Psoas muscle (tissue), 8 donors: Measurements from ENCODE around the gene IPP. TPM values are rescaled to one million over a fixed set of nuclear protein-coding genes. Genes with fewer than 3 reads are reported as not detected.
"Not testable (repeated sequence)": the region's sequence is repeated elsewhere in the genome, so short reads cannot be mapped to it uniquely, and the experiment has no call there.

ENCODE experiments used
- ATAC-seq, 4 donors: fragments of 200-7000 bp; cut with Tn5 transposase; one replicate each; pipeline ENCODE4 v1.9.1; 2020; ENCODE audit warnings: moderate library complexity in 3 of 4, mild to moderate bottlenecking in 2 of 4
- DNase-seq, 2 donors: peaks; one replicate each; pipeline ENCODE4 v3.0.0-alpha.2; 2020
- H3K27ac ChIP-seq: fragments of 200-600 bp; one replicate; pipeline ENCODE4 v1.8.0; 2022
- H3K27me3 ChIP-seq, 3 donors: fragments of 200-600 bp in 1 of 3; one replicate each; pipeline versions ENCODE4 v1.6.1 to v1.8.0; 2013 to 2022; ENCODE audit warnings: low read length in 2 of 3, mild to moderate bottlenecking in 2 of 3, moderate library complexity in 1 of 3; ENCODE audit not compliant: insufficient read depth in 3 of 3
- H3K36me3 ChIP-seq, 2 donors: fragments of 200-600 bp in 1 of 2; one replicate each; pipeline versions ENCODE4 v1.6.1 to v1.8.0; 2013 to 2022; ENCODE audit warnings: low read depth in 1 of 2, mild to moderate bottlenecking in 1 of 2, moderate library complexity in 1 of 2; ENCODE audit not compliant: insufficient read depth in 1 of 2
- H3K4me1 ChIP-seq: fragments of 200-600 bp; one replicate; pipeline ENCODE4 v1.8.0; 2022
- H3K4me3 ChIP-seq: fragments of 200-600 bp; one replicate; pipeline ENCODE4 v1.8.0; 2022; ENCODE audit warnings: mild to moderate bottlenecking
- H3K9me3 ChIP-seq: fragments of 200-600 bp; one replicate; pipeline ENCODE4 v1.8.0; 2022
- WGBS, 3 donors: extraction: QIAGEN DNeasy Blood & Tissue Kit; methylation state at CpG; one replicate each; pipeline versions ENCODE4 v1.1.6 to v1.1.7; 2013; 5-methylcytosine and 5-hydroxymethylcytosine counted together
- intact Hi-C, 2 donors: fragments of 100-400 bp; cut with DNase I; formaldehyde crosslinking; loops; one replicate each; pipeline versions ENCODE4 v1.11.0 to v1.14.2; 2022
- polyA plus RNA-seq, 3 donors: library from polyadenylated mRNA; stranded (reverse); fragments of 200-250 nt; gene quantifications; one replicate each; pipeline ENCODE4 v1.2.3, GENCODE V29; 2013
- total RNA-seq, 4 donors: library from RNA; stranded (reverse); fragmentation: NEBNext Ultra II Directional in 2 of 4; extraction: Animal tissue kit (Norgen Biotek cat#: 25700) in 2 of 4; gene quantifications; one replicate each; pipeline versions ENCODE4 v1.2.1 to v1.2.4, GENCODE V29; 2021 to 2023
- TF ChIP-seq, protein P1 (sequence below): fragments of 200-600 bp; IDR thresholded peaks from one replicate; pipeline ENCODE4 v1.8.0; 2022; ENCODE audit warnings: antibody characterized with exemption
- donor health status: healthy with polysubstance abuse.
- donor health status: DM: no; HTN: no; CAD: no; lungs with moderate emphysema.
- donor health status: Bipolar disorder and iron deficiency.
- donor health status: healthy.
- donor health status: DM: yes; HTN: yes; CAD: no.
- donor health status: DM: no; HTN: no; CAD: no.
- donor health status: DM: no; HTN: no; CAD: no.
- donor health status: DM: yes; HTN: yes; CAD: no.

The IPP gene
- total and polyA plus RNA-seq, 7 donors: 2.5 to 26.8 (median 12.7) TPM

DNA sequence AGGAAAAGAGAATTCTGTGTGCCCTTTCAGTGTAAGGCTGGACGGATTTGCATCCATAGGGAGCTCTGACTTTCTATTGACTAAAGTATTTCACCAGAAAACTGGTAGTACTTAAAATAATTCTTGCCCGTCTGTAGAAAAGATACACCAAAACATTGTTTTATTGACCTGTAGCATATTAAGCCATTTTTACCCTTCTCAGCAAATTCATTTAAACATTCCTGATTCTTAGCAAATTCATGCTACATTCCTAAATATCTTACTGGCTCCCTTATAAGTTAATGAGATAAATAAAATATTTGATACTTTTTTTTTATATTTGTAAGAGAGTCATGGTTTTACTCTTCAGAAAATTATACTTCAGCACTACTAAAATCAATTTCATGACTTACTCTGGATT, 1.6 kb upstream of the IPP start:
- 92 to 96% (median 94%) methylated on average over 2 of the region's 2 CpGs for WGBS, 3 donors
- TF ChIP-seq, protein P1, sequence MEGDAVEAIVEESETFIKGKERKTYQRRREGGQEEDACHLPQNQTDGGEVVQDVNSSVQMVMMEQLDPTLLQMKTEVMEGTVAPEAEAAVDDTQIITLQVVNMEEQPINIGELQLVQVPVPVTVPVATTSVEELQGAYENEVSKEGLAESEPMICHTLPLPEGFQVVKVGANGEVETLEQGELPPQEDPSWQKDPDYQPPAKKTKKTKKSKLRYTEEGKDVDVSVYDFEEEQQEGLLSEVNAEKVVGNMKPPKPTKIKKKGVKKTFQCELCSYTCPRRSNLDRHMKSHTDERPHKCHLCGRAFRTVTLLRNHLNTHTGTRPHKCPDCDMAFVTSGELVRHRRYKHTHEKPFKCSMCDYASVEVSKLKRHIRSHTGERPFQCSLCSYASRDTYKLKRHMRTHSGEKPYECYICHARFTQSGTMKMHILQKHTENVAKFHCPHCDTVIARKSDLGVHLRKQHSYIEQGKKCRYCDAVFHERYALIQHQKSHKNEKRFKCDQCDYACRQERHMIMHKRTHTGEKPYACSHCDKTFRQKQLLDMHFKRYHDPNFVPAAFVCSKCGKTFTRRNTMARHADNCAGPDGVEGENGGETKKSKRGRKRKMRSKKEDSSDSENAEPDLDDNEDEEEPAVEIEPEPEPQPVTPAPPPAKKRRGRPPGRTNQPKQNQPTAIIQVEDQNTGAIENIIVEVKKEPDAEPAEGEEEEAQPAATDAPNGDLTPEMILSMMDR: no peak
- no peaks in the 10 kb centered on the region for H3K36me3 ChIP-seq
- H3K27ac ChIP-seq: peak overlapping the region; percentile 97
- DNase-seq (no peak), ATAC-seq (no peak)
- H3K4me1 ChIP-seq: peaks cover 11% of the 10 kb centered on the region
- no peak overlapping the region for H3K4me3 ChIP-seq
- H3K9me3 ChIP-seq: no peaks in the 10 kb centered on the region
- intact Hi-C loops: loop anchor here in 1 of 2 donors (5.0 kb wide), 1 partner anchor 50 kb away; the partner anchor contains the start of gene MAST2
- no peaks in the 10 kb centered on the region for H3K27me3 ChIP-seq

DNA sequence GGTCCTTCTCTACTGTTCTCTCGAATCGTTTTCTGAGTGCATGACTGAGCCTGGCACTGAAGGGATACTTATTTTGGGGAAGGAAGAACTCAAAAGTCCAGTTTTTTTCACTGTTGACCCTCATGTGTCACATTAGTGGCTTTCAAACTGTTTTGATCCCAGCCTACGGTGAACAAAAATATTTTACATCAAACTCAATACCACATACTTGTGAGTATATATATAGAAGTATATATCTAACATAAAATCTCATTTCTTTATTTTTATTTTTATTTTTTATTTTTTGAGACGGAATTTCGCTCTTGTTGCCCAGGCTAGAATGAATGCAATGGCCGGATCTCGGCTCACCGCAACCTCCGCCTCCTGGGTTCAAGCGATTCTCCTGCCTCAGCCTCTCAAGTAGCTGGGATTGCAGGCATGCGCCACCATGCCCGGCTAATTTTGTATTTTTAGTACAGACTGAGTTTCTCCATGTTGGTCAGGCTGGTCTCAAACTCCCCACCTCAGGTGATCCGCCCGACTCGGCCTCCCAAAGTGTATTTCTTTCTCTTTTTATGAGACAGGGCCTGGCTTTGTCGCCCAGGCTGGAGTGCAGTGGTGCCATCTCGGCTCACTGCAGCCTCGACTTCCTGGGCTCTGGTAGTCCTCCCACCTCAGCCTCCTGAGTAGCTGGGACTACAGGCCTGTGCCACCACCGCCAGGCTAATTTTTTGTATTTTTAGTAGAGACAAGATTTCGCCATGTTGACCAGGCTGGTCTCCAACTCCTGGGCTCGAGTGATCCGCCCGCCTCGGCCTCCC, 786 bp upstream of the IPP start:
- intact Hi-C loops: loop anchor here (2.0 to 5.0 kb wide), 2 partner anchors 51 to 52 kb away; partner anchors contain the start of gene MAST2 (in 2 of the 2)
- peak overlapping the region; percentile 97 for H3K27ac ChIP-seq
- H3K4me3 ChIP-seq: peak overlapping the region; percentile 74
- ATAC-seq, H3K9me3 ChIP-seq, H3K36me3 ChIP-seq, DNase-seq, H3K27me3 ChIP-seq: not testable (repeated sequence)
- peaks cover 11% of the 10 kb centered on the region for H3K4me1 ChIP-seq
- WGBS, 3 donors: 79 to 82% (median 81%) methylated on average over 23 to 24 of the region's 24 CpGs

DNA sequence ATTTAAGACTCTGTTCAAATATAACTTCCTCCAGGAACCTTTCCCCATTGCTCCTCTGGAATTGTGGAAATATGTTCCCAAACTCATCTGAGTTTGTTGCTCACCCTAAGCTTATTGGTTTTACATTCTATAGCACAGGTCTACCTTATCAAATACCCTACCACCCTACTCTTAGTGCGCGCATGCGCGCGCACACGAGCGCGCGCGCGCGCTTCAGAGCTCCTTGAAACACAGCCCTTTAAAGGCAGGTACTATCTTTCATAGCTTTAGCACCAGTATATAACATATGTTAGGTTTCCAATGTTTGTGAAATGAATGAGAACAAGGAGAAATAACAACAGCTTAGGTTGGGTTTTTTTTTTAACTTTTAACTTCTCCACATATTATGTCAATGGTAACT, 3.5 kb downstream of the IPP start:
- TF ChIP-seq, protein P1: no peak
- peaks cover 0 to 38% of the 10 kb centered on the region in 2 donors for H3K36me3 ChIP-seq
- peaks cover 11% of the 10 kb centered on the region for H3K4me1 ChIP-seq
- no peak for ATAC-seq
- no peaks in the 10 kb centered on the region for H3K9me3 ChIP-seq
- 97 to 98% (median 98%) methylated on average over 12 of the region's 12 CpGs for WGBS, 3 donors
- no peak overlapping the region for H3K27ac ChIP-seq
- DNase-seq: no peak
- no peak overlapping the region for H3K4me3 ChIP-seq
- no peaks in the 10 kb centered on the region for H3K27me3 ChIP-seq
- intact Hi-C loops: no loop called here

DNA sequence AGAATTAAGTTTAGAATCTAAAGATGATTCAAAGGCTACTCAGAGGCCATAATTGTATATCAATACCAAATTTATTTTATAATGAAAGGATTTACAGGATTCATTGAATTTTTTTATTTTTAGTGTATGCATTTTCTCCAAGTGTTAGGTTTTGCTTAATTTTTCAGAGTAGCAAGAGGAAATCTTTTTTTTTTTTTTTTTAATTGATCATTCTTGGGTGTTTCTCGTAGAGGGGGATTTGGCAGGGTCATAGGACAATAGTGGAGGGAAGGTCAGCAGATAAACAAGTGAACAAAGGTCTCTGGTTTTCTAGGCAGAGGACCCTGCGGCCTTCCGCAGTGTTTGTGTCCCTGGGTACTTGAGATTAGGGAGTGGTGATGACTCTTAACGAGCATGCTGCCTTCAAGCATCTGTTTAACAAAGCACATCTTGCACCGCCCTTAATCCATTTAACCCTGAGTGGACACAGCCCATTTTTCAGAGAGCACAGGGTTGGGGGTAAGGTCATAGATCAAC, 10.8 kb downstream of the IPP start:
- ATAC-seq, H3K9me3 ChIP-seq, DNase-seq, H3K4me1 ChIP-seq, H3K27ac ChIP-seq, H3K4me3 ChIP-seq, intact Hi-C loops, H3K27me3 ChIP-seq: not testable (repeated sequence)
- peaks cover 0 to 38% of the 10 kb centered on the region in 2 donors for H3K36me3 ChIP-seq
- WGBS, 3 donors: 79 to 90% (median 89%) methylated on average over 4 to 5 of the region's 5 CpGs

DNA sequence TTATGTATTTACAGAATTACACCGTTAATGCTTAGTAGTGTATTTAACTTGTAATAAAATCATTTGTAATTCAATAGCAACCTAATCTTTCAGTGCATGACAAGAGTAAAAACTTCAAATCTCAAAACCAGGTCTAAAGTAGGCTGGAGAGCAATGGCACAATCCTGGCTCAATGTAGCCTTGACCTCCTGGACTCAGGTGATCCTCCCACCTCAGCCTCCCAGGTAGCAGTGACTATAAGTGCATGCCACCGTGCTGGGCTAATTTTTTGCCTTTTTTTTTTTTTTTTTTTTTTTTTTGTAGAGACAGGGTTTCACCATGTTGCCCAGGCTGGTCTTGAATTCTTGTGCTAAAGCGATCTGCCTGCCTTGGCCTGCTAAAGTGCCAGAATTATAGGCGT, 11.3 kb downstream of the IPP start:
- no peak for ATAC-seq
- intact Hi-C loops: no loop called here

More for the DNA sequence above, 11.3 kb downstream of the IPP start:
- no peak overlapping the region for H3K4me3 ChIP-seq
- DNase-seq: no peak
- H3K9me3 ChIP-seq: no peaks in the 10 kb centered on the region
- TF ChIP-seq, protein P1: no peak
- no peaks in the 10 kb centered on the region for H3K27me3 ChIP-seq
- no peaks in the 10 kb centered on the region for H3K4me1 ChIP-seq
- H3K27ac ChIP-seq: no peak overlapping the region
- peaks cover 0 to 32% of the 10 kb centered on the region in 2 donors for H3K36me3 ChIP-seq
- WGBS, 3 donors: 87 to 96% (median 94%) methylated on average over 4 of the region's 4 CpGs
